Suprapubic skin (tissue), 4 donors: ENCODE data around the gene PIGH.

ENCODE experiments used
- CTCF ChIP-seq, 2 donors: fragments of 200-600 bp in 1 of 2; fragments of 450-650 bp in 1 of 2; sonication (generic) in 1 of 2; IDR thresholded peaks; one replicate each; pipeline ENCODE4 v1.5.1; 2016 to 2019; ENCODE audit warnings: antibody characterized with exemption in 2 of 2, mild to moderate bottlenecking in 1 of 2, moderate library complexity in 1 of 2
- POLR2A ChIP-seq, 2 donors: fragments of 450-650 bp; IDR thresholded peaks; one replicate each; pipeline ENCODE4 v1.6.1; 2017; ENCODE audit warnings: antibody characterized with exemption in 2 of 2, mild to moderate bottlenecking in 2 of 2, moderate library complexity in 2 of 2
- POLR2AphosphoS5 ChIP-seq, 3 donors: sonication (generic); formaldehyde crosslinking; IDR thresholded peaks; one replicate each; pipeline ENCODE4 v1.6.1; 2017; ENCODE audit warnings: antibody characterized with exemption in 3 of 3

GRCh38 chr14:67569011-67569650 lies 30.9 kb downstream of the PIGH start:
- TF ChIP-seq CTCF (IDR thresholded peaks at IDR 0.05), result no peak
- TF ChIP-seq POLR2A (IDR thresholded peaks at IDR 0.05), result no peak
- TF ChIP-seq POLR2AphosphoS5 (IDR thresholded peaks at IDR 0.05), result no peak
